Measurements from ENCODE around the gene LRRC8D. TPM values are rescaled to one million over a fixed set of nuclear protein-coding genes. Genes with fewer than 3 reads are reported as not detected.
A peak's percentile ranks its signal among the peaks of the same experiment; 100 is the strongest.

LRRC8D gene
- total RNA-seq, 1 experiment from 2014 or later: 15.0 TPM

GRCh38 chr1:89843273-89844130 lies 22.7 kb downstream of the LRRC8D start:
- RAD21 ChIA-PET (ENCODE audit: low non-redundant PET in 1 of 2, low total read pairs in 2 of 2, uncharacterized antibody in 2 of 2, unreplicated experiment in 2 of 2): no interaction called here
- no peaks in the 10 kb centered on the region for H3K36me3 ChIP-seq (ENCODE audit: control insufficient read depth in 1 of 2, insufficient read depth in 2 of 2, low read length in 2 of 2)
- H3K4me2 ChIP-seq (ENCODE audit: low read length): peak overlapping the region; percentile 98
- peak overlapping the region; percentile 89 for H2AFZ ChIP-seq (ENCODE audit: low read depth, low read length, poor library complexity, severe bottlenecking)
- no peak for DNase-seq (ENCODE audit: low read depth, low spot score)
- H3K9me3 ChIP-seq (ENCODE audit: control insufficient read depth in 1 of 2, insufficient read depth in 1 of 2, low read depth in 1 of 2, low read length in 2 of 2): no peaks in the 10 kb centered on the region
- CTCF ChIA-PET: interaction anchor here (1.0 to 1.9 kb wide), 8 partner anchors 9 to 145 kb away, joined by 3 to 9 read pairs (median 3); no protein-coding TSS in a partner anchor
- no peaks in the 10 kb centered on the region for H4K20me1 ChIP-seq (ENCODE audit: insufficient read depth)
- peak overlapping the region; percentile 74 to 87 for H3K4me3 ChIP-seq (replicated peaks in 1 of 2; ENCODE audit: low read depth in 1 of 2, low read length in 2 of 2)
- peak; percentile 93 for ATAC-seq
- POLR2A ChIA-PET: interaction anchor here (0.6 to 1.7 kb wide), 2 partner anchors 15 to 100 kb away, joined by 4 to 5 read pairs; no protein-coding TSS in a partner anchor
- peak overlapping the region; percentile 85 for H3K9ac ChIP-seq (ENCODE audit: low read length)
- H3K4me1 ChIP-seq (ENCODE audit: control insufficient read depth in 1 of 2, insufficient read depth in 2 of 2, low read length in 2 of 2): peaks cover 11 to 18% of the 10 kb centered on the region in 2 experiments; a peak in 3 of 4 replicates
- TF ChIP-seq POLR2A (IDR thresholded peaks at IDR 0.05; ENCODE audit: borderline replicate concordance, extremely low read depth, insufficient read depth, insufficient read length) (peak; percentile 21), TCF7L2 (IDR thresholded peaks at IDR 0.05; ENCODE audit: borderline replicate concordance, extremely low read depth, insufficient read depth, insufficient read length) (peak; percentile 74), POLR2AphosphoS5 (IDR thresholded peaks at IDR 0.05; ENCODE audit: low read depth, low read length) (peak; percentile 73), ZFX (IDR thresholded peaks at IDR 0.05) (peak; percentile 51; the same call in 1 of the 2 replicates), RAD21 (IDR thresholded peaks at IDR 0.05; ENCODE audit: low read depth) (peak; percentile 28; the same call in 1 of the 2 replicates), ZBTB33 (IDR thresholded peaks at IDR 0.05; ENCODE audit: extremely low read depth, insufficient replicate concordance, low read length) (no peak), MAX (IDR thresholded peaks at IDR 0.05) (peak; percentile 77), EGR1 (IDR thresholded peaks at IDR 0.05; ENCODE audit: low read depth) (no peak), YY1 (IDR thresholded peaks at IDR 0.05; ENCODE audit: extremely low read depth, insufficient replicate concordance, low read depth, low read length) (peak; percentile 6), CTCF (IDR thresholded peaks at IDR 0.05 in 2 of 3, conservative IDR thresholded peaks at IDR 0.05 in 1 of 3; ENCODE audit: borderline replicate concordance in 1 of 3, insufficient read depth in 1 of 3, low read depth in 2 of 3, low read length in 2 of 3) (peak in 2 of 3 experiments; percentile 44 to 55; a peak in 4 of 6 replicates)
- intact Hi-C loops (cut with micrococcal nuclease): loop anchor here (2.0 kb wide), 1 partner anchor 143 kb away; no protein-coding TSS in a partner anchor
- H3K79me2 ChIP-seq (ENCODE audit: insufficient read depth, low read length): no peaks in the 10 kb centered on the region
- BruUV-seq (replicated peaks): no TSS peak
- no peaks in the 10 kb centered on the region for H3K9me2 ChIP-seq (ENCODE audit: insufficient read depth)
- H3K27ac ChIP-seq (ENCODE audit: low read depth, low read length): peak overlapping the region; percentile 61
- H3K27me3 ChIP-seq (ENCODE audit: insufficient read depth, low read length): no peaks in the 10 kb centered on the region

Data from HCT116 (cell line).